ENCODE results near the gene COL4A2. TPM values are rescaled to one million over a fixed set of nuclear protein-coding genes. Genes with fewer than 3 reads are reported as not detected.

COL4A2 gene
- total and polyA plus RNA-seq, 2 donors (not counting 1 experiment from before 2014, with no cell fraction given) = 0.17 TPM; not detected in 1

DNA sequence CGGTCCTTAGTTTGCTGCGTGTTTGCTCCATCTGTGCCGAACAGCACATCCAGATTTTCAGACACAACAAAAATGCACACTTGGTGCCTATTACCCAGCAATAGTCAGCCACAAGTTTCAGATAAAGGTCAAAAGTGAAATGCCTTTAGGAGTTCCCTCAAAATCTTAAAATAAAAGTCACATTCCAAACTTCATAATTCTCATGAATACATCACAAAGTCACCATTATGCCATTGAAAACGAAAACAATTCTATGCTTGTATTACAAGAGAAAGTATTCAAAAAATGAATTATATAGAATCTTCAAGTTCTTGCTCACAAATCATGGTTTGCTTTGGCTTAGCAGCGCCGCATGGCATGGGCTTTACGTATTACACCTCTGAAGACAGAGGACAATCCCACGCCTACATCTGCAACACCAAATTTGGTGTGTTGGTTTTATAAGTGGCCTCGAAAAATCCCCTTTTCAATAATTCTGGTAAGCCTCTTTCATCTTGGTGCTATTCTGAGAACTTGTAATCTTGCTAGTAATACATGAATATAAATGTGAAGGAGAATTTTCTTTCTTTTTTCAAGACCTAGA lies 26.8 kb upstream of the COL4A2 start:
- no peak for ATAC-seq (ENCODE audit: low read depth)
- no peak for TF ChIP-seq EZH2 (IDR thresholded peaks at IDR 0.05; ENCODE audit: borderline replicate concordance, insufficient read depth, low read depth, low read length, poor library complexity, severe bottlenecking)
- TF ChIP-seq CTCF (IDR thresholded peaks at IDR 0.05) = no peak
- H3K4me1 Mint-ChIP-seq = no peaks in the 10 kb centered on the region

GRCh38 chr13:110280985-110281688 lies 25.9 kb upstream of the COL4A2 start:
- H4K20me1 ChIP-seq (ENCODE audit: control insufficient read depth, insufficient read depth, low read length, poor library complexity, severe bottlenecking) = no peaks in the 10 kb centered on the region
- 90% methylated on average over 5 of the region's 7 CpGs for WGBS (ENCODE audit: insufficient coverage)
- POLR2A ChIA-PET = no interaction called here
- Mint-ChIP-seq H3K4me3 (no peak overlapping the region), H3K27ac (no peak overlapping the region), H3K9me3 (ENCODE audit: insufficient read depth) (no peaks in the 10 kb centered on the region), H3K4me1 (no peaks in the 10 kb centered on the region), H3K27me3 (peaks cover 3% of the 10 kb centered on the region)
- H3K27ac ChIP-seq (ENCODE audit: low read length in 2 of 2) = no peak overlapping the region
- no peak overlapping the region for H3K4me2 ChIP-seq (replicated peaks; ENCODE audit: low read depth, low read length, poor library complexity, severe bottlenecking)
- ATAC-seq (ENCODE audit: low read depth) (no peak), DNase-seq (no peak)
- no peaks in the 10 kb centered on the region for H3K36me3 ChIP-seq (replicated peaks in 1 of 2; ENCODE audit: control extremely low read depth in 1 of 2, control insufficient read depth in 1 of 2, extremely low read depth in 1 of 2, insufficient read depth in 2 of 2, low read length in 1 of 2)
- no peak overlapping the region for H3K4me3 ChIP-seq (ENCODE audit: control extremely low read depth in 1 of 5, extremely low read depth in 1 of 5, insufficient read depth in 1 of 5, low read depth in 2 of 5, low read length in 4 of 5)
- CTCF ChIA-PET = no interaction called here
- intact Hi-C loops (cut with micrococcal nuclease) = no loop called here
- no peak overlapping the region for H2AFZ ChIP-seq (ENCODE audit: insufficient read depth, low read depth, low read length, poor library complexity, severe bottlenecking)
- H3K79me2 ChIP-seq (ENCODE audit: control insufficient read depth, insufficient read depth, low read length) = no peaks in the 10 kb centered on the region
- TF ChIP-seq CTCF (IDR thresholded peaks at IDR 0.05) (no peak), EZH2 (IDR thresholded peaks at IDR 0.05; ENCODE audit: borderline replicate concordance, insufficient read depth, low read depth, low read length, poor library complexity, severe bottlenecking) (no peak)
- H3K9ac ChIP-seq (ENCODE audit: low read length) = no peak overlapping the region
- peaks cover 0 to 2% (median 0%) of the 10 kb centered on the region in 4 experiments for H3K27me3 ChIP-seq (replicated peaks in 1 of 4; ENCODE audit: control extremely low read depth in 1 of 4, control insufficient read depth in 3 of 4, insufficient read depth in 4 of 4, low read length in 3 of 4)
- H3K9me3 ChIP-seq (ENCODE audit: control extremely low read depth in 1 of 3, control insufficient read depth in 2 of 3, insufficient read depth in 1 of 3, low read length in 2 of 3) = no peaks in the 10 kb centered on the region
- no peaks in the 10 kb centered on the region for H3K4me1 ChIP-seq (ENCODE audit: control insufficient read depth in 2 of 2, insufficient read depth in 2 of 2, low read length in 2 of 2)

More for the DNA sequence above, 26.8 kb upstream of the COL4A2 start:
- Histone ChIP-seq H3K4me2 (replicated peaks; ENCODE audit: low read depth, low read length, poor library complexity, severe bottlenecking) (no peak overlapping the region), H3K4me1 (ENCODE audit: control insufficient read depth in 2 of 2, insufficient read depth in 2 of 2, low read length in 2 of 2) (no peaks in the 10 kb centered on the region), H3K79me2 (ENCODE audit: control insufficient read depth, insufficient read depth, low read length) (no peaks in the 10 kb centered on the region), H3K27me3 (replicated peaks in 1 of 4; ENCODE audit: control extremely low read depth in 1 of 4, control insufficient read depth in 3 of 4, insufficient read depth in 4 of 4, low read length in 3 of 4) (peaks cover 0 to 2% (median 0%) of the 10 kb centered on the region in 4 experiments), H3K4me3 (ENCODE audit: control extremely low read depth in 1 of 5, extremely low read depth in 1 of 5, insufficient read depth in 1 of 5, low read depth in 2 of 5, low read length in 4 of 5) (no peak overlapping the region), H3K27ac (ENCODE audit: low read length in 2 of 2) (no peak overlapping the region), H4K20me1 (ENCODE audit: control insufficient read depth, insufficient read depth, low read length, poor library complexity, severe bottlenecking) (no peaks in the 10 kb centered on the region), H3K9me3 (ENCODE audit: control extremely low read depth in 1 of 3, control insufficient read depth in 2 of 3, insufficient read depth in 1 of 3, low read length in 2 of 3) (no peaks in the 10 kb centered on the region), H3K36me3 (replicated peaks in 1 of 2; ENCODE audit: control extremely low read depth in 1 of 2, control insufficient read depth in 1 of 2, extremely low read depth in 1 of 2, insufficient read depth in 2 of 2, low read length in 1 of 2) (no peaks in the 10 kb centered on the region), H2AFZ (ENCODE audit: insufficient read depth, low read depth, low read length, poor library complexity, severe bottlenecking) (no peak overlapping the region), H3K9ac (ENCODE audit: low read length) (no peak overlapping the region)
- WGBS (ENCODE audit: insufficient coverage) = 90% methylated on average over 2 of the region's 9 CpGs
- peaks cover 8% of the 10 kb centered on the region for H3K27me3 Mint-ChIP-seq
- no peak overlapping the region for H3K27ac Mint-ChIP-seq
- CTCF ChIA-PET = no interaction called here
- intact Hi-C loops (cut with micrococcal nuclease) = no loop called here
- H3K4me3 Mint-ChIP-seq = no peak overlapping the region
- POLR2A ChIA-PET = no interaction called here
- no peak for DNase-seq
- H3K9me3 Mint-ChIP-seq (ENCODE audit: insufficient read depth) = no peaks in the 10 kb centered on the region

Measured in B cell (primary cell).